ENCODE data around the gene ACOT12.

- TF ChIP-seq PATZ1 (CRISPR knock-in tag; IDR thresholded peaks at IDR 0.05; ENCODE audit: borderline replicate concordance) (no peak), ESRRG (CRISPR knock-in tag; IDR thresholded peaks at IDR 0.05) (no peak)
Measured at GRCh38 chr5:81402192-81402930, 8.4 kb upstream of the ACOT12 start.

Measured in SK-N-SH treated with all-trans-retinoic acid at 6 μM for 48 hours (cell line).